ENCODE data around the gene IGFLR1. TPM values are rescaled to one million over a fixed set of nuclear protein-coding genes. Genes with fewer than 3 reads are reported as not detected.

IGFLR1 gene
- polyA plus RNA-seq, 1 donor from 2014 or later = 4.6 TPM

DNA sequence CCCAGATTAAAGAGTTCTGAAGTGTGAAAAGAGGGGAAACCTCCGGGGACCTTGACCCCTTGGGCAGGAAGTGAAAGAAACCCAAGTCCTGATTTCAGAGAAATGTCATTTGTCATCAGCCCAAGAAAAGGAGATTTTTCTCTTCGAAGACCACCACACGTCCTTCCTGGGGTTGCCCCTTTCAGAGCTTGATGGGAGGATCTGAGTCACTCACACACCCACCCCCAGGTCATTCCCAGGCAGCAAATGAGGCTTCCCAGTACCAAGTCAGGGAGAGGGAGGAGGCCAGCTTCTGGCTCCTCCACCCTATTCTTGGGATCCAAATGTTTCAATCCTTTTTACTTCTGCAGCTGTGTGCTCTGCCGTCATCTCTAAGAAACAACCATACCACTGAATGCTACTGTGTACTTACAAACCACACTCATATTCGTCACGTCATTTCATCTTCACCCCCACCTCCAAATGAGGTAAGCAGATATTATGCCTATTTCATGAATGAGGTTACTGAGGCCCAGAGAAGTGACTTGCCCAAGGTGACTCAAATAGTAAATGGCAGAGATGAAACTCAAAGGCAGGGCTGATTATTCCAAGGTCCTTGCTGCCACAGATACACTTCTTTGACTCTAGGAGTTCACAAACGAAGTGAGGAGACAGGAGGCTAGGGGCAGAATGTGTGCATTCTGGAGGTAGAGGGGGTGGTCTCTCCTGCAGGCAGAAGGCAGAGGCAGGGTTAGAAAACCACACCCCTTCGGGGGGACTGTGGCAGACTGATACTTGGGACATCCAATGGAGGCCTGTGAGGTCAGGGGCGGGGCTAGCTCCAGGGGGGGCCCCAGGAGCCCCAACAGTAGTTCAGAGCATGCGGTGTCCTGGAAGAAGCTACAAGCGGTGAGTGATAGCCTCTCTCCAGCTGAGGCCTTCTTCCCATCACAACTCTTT, 29.4 kb downstream of the IGFLR1 start:
- Histone ChIP-seq H2AFZ (ENCODE audit: low read depth, low read length) (no peak overlapping the region), H3K9me2 (ENCODE audit: insufficient read depth, low read length) (no peaks in the 10 kb centered on the region), H3K36me3 (ENCODE audit: insufficient read depth, low read length) (no peaks in the 10 kb centered on the region), H3F3A (ENCODE audit: insufficient read depth, low read length, poor library complexity, severe bottlenecking) (no peaks in the 10 kb centered on the region), H3K4me3 (ENCODE audit: low read length) (no peak overlapping the region), H3K27ac (ENCODE audit: low read length) (no peak overlapping the region), H3K79me2 (replicated peaks; ENCODE audit: insufficient read depth, low read length) (no peaks in the 10 kb centered on the region), H3K27me3 (ENCODE audit: insufficient read depth, low read depth, low read length) (no peaks in the 10 kb centered on the region), H4K20me1 (ENCODE audit: insufficient read depth) (no peaks in the 10 kb centered on the region), H3K9me3 (ENCODE audit: low read length) (no peaks in the 10 kb centered on the region), H3K9ac (ENCODE audit: low read length) (no peak overlapping the region), H3K4me2 (ENCODE audit: low read length) (no peak overlapping the region)
- TF ChIP-seq SMC3 (conservative IDR thresholded peaks at IDR 0.05; ENCODE audit: poor library complexity) (no peak), EP300 (conservative IDR thresholded peaks at IDR 0.05; ENCODE audit: poor library complexity, severe bottlenecking) (no peak), MXI1 (conservative IDR thresholded peaks at IDR 0.05; ENCODE audit: poor library complexity, severe bottlenecking) (no peak), EZH2 (IDR thresholded peaks at IDR 0.05; ENCODE audit: borderline replicate concordance, insufficient read depth, low read length, poor library complexity, severe bottlenecking) (no peak)

DNA sequence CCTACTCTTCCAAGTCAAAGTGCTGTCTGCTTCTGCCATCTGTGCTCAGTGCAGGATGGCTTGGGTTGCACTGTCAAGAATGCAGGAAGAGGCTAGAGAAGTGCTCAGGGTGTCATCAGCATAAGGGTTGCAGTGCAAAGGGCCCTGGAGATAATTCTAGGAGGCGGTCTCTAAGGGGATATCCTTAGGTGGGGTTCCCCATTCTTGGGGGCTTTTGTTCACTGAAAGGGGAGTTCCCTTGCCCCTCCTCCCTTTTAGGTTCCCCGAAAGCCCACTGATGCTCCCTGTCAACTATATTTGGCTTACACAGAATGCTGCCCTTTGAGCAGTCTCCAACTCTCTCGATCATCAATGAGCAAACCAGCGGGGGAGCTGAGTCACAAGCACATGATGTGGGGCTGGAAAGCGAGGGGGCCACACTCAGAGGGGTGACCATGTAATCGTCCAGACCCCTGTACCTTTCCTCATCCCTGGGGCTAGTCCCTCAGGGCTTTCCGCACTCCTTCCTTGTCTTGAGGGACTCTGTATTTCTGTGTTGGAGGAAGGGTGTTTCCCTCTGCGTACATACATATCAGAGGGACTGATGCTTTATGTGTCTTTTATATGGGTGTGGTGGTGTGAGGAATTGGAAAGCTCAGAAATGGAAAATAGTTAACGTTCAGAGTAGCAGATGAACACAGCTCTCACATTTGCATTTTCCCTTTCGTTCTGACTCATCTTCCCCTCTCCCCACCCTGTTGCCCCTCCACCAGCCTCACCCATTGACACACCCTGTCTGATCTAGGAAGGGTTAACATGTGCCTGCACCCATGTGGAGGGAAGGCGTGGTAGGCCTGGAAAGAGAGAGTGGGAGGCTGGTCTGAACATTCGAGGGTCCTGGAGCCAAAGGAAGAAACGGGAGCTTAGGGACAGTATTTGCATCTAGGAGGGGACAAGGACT, 31.2 kb downstream of the IGFLR1 start:
- TF ChIP-seq REST (IDR thresholded peaks at IDR 0.05; ENCODE audit: borderline replicate concordance) (no peak), SMC3 (conservative IDR thresholded peaks at IDR 0.05; ENCODE audit: poor library complexity) (no peak), RAD21 (conservative IDR thresholded peaks at IDR 0.05) (no peak), TAF1 (IDR thresholded peaks at IDR 0.05; ENCODE audit: low read depth) (no peak), EP300 (conservative IDR thresholded peaks at IDR 0.05; ENCODE audit: poor library complexity, severe bottlenecking) (no peak), POLR2AphosphoS5 (IDR thresholded peaks at IDR 0.05) (no peak), MXI1 (conservative IDR thresholded peaks at IDR 0.05; ENCODE audit: poor library complexity, severe bottlenecking) (no peak), EZH2 (IDR thresholded peaks at IDR 0.05; ENCODE audit: borderline replicate concordance, insufficient read depth, low read length, poor library complexity, severe bottlenecking) (no peak)
- TF ChIP-seq, protein P1, sequence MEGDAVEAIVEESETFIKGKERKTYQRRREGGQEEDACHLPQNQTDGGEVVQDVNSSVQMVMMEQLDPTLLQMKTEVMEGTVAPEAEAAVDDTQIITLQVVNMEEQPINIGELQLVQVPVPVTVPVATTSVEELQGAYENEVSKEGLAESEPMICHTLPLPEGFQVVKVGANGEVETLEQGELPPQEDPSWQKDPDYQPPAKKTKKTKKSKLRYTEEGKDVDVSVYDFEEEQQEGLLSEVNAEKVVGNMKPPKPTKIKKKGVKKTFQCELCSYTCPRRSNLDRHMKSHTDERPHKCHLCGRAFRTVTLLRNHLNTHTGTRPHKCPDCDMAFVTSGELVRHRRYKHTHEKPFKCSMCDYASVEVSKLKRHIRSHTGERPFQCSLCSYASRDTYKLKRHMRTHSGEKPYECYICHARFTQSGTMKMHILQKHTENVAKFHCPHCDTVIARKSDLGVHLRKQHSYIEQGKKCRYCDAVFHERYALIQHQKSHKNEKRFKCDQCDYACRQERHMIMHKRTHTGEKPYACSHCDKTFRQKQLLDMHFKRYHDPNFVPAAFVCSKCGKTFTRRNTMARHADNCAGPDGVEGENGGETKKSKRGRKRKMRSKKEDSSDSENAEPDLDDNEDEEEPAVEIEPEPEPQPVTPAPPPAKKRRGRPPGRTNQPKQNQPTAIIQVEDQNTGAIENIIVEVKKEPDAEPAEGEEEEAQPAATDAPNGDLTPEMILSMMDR (IDR thresholded peaks at IDR 0.05; ENCODE audit: poor library complexity, severe bottlenecking) = no peak

More for the DNA sequence above, 31.2 kb downstream of the IGFLR1 start:
- Histone ChIP-seq H3K9me3 (ENCODE audit: low read length) (no peaks in the 10 kb centered on the region), H3K27me3 (ENCODE audit: insufficient read depth, low read depth, low read length) (no peaks in the 10 kb centered on the region), H3K27ac (ENCODE audit: low read length) (no peak overlapping the region), H2AFZ (ENCODE audit: low read depth, low read length) (no peak overlapping the region), H3K4me2 (ENCODE audit: low read length) (no peak overlapping the region), H3F3A (ENCODE audit: insufficient read depth, low read length, poor library complexity, severe bottlenecking) (no peaks in the 10 kb centered on the region), H3K9ac (ENCODE audit: low read length) (no peak overlapping the region), H3K79me2 (replicated peaks; ENCODE audit: insufficient read depth, low read length) (no peaks in the 10 kb centered on the region), H4K20me1 (ENCODE audit: insufficient read depth) (no peaks in the 10 kb centered on the region), H3K4me3 (ENCODE audit: low read length) (no peak overlapping the region), H3K36me3 (ENCODE audit: insufficient read depth, low read length) (no peaks in the 10 kb centered on the region), H3K9me2 (ENCODE audit: insufficient read depth, low read length) (no peaks in the 10 kb centered on the region)
